ENCODE data around the gene CCDC57.

Gene CCDC57

DNA sequence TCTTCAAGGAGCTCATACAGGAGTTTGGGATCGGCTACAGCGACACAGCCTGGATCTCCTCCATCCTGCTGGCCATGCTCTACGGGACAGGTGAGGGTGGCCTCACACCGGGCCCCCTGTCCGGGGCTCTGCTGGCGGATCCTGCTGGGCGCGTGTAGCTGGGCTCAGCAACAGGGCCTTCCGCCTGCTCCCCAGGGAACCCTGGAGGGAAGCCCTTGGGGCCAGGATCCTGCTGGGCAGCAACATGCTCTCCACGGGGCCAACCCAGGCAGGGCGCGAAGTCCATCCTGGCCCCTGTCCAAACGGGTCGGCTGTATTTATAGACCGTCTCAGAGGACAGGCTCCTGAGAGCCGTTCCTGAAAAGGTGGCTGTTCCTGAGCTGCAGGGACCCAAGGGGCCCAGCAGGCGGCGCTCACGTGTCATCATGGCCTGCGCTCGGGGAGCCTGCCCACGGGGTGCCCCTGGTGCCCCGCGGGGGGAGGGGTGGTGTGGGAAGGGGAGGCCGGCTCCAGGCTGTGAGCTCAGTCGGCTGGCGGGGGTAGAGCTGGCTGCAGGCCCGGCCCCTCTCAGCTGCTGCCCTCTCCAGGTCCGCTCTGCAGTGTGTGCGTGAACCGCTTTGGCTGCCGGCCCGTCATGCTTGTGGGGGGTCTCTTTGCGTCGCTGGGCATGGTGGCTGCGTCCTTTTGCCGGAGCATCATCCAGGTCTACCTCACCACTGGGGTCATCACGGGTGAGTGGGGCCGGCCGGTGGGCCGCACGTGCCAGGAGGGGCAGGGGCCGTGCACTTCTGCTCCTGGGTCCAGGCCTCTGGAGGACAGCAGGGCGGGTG is 23.7 kb upstream of the CCDC57 start:
- Mint-ChIP-seq H3K36me3 (ENCODE audit: low read depth) (no peaks in the 10 kb centered on the region), H3K27ac (peak overlapping the region in 1 of 3 experiments; percentile 22), H3K4me3 (peak overlapping the region in 2 of 3 experiments; percentile 3 to 6), H3K4me1 (peaks cover 39% of the 10 kb centered on the region), H3K9me3 (no peaks in the 10 kb centered on the region), H3K27me3 (ENCODE audit: low read depth) (no peaks in the 10 kb centered on the region)
- peak; percentile 83 to 92 (median 90) for TF ChIP-seq CTCF (IDR thresholded peaks at IDR 0.05; ENCODE audit: unreplicated experiment in 3 of 3)

- Mint-ChIP-seq H3K36me3 (ENCODE audit: low read depth) (no peaks in the 10 kb centered on the region), H3K4me3 (peak overlapping the region in 2 of 3 experiments; percentile 3 to 6), H3K4me1 (peaks cover 33% of the 10 kb centered on the region), H3K9me3 (no peaks in the 10 kb centered on the region), H3K27ac (no peak overlapping the region), H3K27me3 (ENCODE audit: low read depth) (no peaks in the 10 kb centered on the region)
- TF ChIP-seq CTCF (IDR thresholded peaks at IDR 0.05; ENCODE audit: unreplicated experiment in 3 of 3) = no peak
Measured at GRCh38 chr17:82235775-82236141, 23.1 kb upstream of the CCDC57 start.

GRCh38 chr17:82235056-82235774 is 22.6 kb upstream of the CCDC57 start:
- peaks cover 28% of the 10 kb centered on the region for H3K4me1 Mint-ChIP-seq
- H3K9me3 Mint-ChIP-seq = no peaks in the 10 kb centered on the region
- no peak for TF ChIP-seq CTCF (IDR thresholded peaks at IDR 0.05; ENCODE audit: unreplicated experiment in 3 of 3)
- peak overlapping the region; percentile 27 to 52 (median 45) for H3K27ac Mint-ChIP-seq
- no peaks in the 10 kb centered on the region for H3K27me3 Mint-ChIP-seq (ENCODE audit: low read depth)
- H3K4me3 Mint-ChIP-seq = peak overlapping the region in 1 of 3 experiments; percentile 17
- H3K36me3 Mint-ChIP-seq (ENCODE audit: low read depth) = no peaks in the 10 kb centered on the region

DNA sequence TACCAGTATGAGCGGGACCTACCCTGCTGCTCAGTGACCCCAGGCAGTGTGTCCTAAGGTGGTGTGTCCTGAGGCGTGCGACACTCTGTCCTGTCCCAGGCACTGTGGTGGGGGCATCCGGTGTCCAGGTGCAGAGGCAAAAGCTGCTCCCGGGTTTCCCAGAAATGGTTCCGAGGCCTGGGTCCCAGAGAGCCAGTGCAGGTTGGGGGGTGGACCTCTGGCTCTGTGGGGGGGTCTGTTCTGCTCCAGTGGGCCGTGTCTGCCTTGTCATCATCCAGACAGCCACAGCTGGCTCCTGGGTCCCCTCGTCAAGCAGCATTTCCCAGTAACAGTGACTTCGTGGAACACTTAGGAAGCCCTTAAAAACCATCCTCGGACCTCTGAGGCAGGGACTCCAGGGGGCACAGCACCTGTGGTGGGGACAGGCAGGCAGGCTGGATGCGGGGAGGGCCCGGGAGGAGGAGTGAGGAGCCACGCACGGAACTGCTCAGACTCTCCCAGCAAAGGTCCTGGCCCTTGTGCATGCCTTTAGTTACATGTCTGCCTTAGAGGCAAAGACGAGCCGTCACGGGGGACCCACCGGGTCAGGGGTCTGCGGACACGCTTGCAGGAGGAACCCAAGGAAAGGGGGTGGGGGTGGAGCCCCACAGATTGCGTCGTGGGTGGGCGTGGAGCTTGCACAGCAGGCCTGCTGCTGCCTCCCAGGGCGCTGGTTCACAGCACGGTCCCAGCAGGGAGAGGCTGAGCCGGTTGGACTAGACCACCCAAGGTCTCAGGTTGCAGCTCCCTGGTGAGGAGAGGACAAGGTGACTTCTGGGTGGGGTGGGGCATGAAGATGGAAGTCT is 21.8 kb upstream of the CCDC57 start:
- no peak for TF ChIP-seq CTCF (IDR thresholded peaks at IDR 0.05; ENCODE audit: unreplicated experiment in 3 of 3)
- H3K27ac Mint-ChIP-seq = peak overlapping the region; percentile 27 to 52 (median 45)

GRCh38 chr17:82232876-82233785 is 20.5 kb upstream of the CCDC57 start:
- peaks cover 22% of the 10 kb centered on the region for H3K4me1 Mint-ChIP-seq
- H3K36me3 Mint-ChIP-seq (ENCODE audit: low read depth) = no peaks in the 10 kb centered on the region
- peak overlapping the region; percentile 27 to 58 (median 35) for H3K4me3 Mint-ChIP-seq
- TF ChIP-seq CTCF (IDR thresholded peaks at IDR 0.05; ENCODE audit: unreplicated experiment in 3 of 3) = no peak
- H3K27ac Mint-ChIP-seq = peak overlapping the region in 2 of 3 experiments; percentile 21 to 46
- H3K27me3 Mint-ChIP-seq (ENCODE audit: low read depth) = peaks cover 6% of the 10 kb centered on the region
- no peaks in the 10 kb centered on the region for H3K9me3 Mint-ChIP-seq

More for the DNA sequence above, 21.8 kb upstream of the CCDC57 start:
- H3K4me1 Mint-ChIP-seq = peaks cover 27% of the 10 kb centered on the region
- H3K4me3 Mint-ChIP-seq = peak overlapping the region in 1 of 3 experiments; percentile 17
- H3K36me3 Mint-ChIP-seq (ENCODE audit: low read depth) = no peaks in the 10 kb centered on the region
- H3K9me3 Mint-ChIP-seq = no peaks in the 10 kb centered on the region
- peaks cover 6% of the 10 kb centered on the region for H3K27me3 Mint-ChIP-seq (ENCODE audit: low read depth)

Data from nephron (organoid).